D721Med (cell line): ENCODE measurements around the gene TFDP1.

Experiments used
- DNase-seq: peaks from one replicate; pipeline ENCODE4 v3.0.0; 2011; ENCODE audit warnings: low spot score; ENCODE audit not compliant: insufficient read length
- FAIRE-seq: peaks from 2 replicates; lab custom pipeline; 2011; peaks lifted over from hg19 to GRCh38; lab: Jason Lieb, UNC
- TF ChIP-seq, protein P1 (sequence below): IDR thresholded peaks from 2 replicates; pipeline ENCODE4 v1.5.1; 2012; ENCODE audit warnings: mild to moderate bottlenecking, control low read depth; ENCODE audit not compliant: insufficient read depth; ENCODE audit errors: missing control alignments

TFDP1 gene

DNA sequence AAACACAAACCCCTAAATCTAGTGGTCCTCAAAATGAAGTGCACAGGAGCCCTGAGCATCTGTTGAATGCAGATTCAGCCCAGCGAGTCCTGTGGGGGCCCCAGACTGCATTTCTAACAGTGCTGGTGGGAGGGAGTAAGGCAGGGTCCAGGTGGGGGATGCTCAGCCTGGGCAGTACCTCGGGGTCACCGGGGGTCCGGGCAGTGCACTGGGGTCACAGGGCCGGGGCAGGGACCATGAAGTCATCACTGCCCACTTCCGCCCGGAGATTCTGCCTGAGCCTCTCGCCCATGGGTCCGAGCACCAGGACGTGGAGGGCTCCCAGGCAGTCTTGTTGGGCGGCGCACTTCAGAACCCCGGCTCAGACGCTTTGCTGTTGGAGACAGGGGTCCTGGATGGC lies 74.3 kb downstream of the TFDP1 start:
- FAIRE-seq (no peak), DNase-seq (no peak)
- TF ChIP-seq, protein P1, sequence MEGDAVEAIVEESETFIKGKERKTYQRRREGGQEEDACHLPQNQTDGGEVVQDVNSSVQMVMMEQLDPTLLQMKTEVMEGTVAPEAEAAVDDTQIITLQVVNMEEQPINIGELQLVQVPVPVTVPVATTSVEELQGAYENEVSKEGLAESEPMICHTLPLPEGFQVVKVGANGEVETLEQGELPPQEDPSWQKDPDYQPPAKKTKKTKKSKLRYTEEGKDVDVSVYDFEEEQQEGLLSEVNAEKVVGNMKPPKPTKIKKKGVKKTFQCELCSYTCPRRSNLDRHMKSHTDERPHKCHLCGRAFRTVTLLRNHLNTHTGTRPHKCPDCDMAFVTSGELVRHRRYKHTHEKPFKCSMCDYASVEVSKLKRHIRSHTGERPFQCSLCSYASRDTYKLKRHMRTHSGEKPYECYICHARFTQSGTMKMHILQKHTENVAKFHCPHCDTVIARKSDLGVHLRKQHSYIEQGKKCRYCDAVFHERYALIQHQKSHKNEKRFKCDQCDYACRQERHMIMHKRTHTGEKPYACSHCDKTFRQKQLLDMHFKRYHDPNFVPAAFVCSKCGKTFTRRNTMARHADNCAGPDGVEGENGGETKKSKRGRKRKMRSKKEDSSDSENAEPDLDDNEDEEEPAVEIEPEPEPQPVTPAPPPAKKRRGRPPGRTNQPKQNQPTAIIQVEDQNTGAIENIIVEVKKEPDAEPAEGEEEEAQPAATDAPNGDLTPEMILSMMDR, result no peak

DNA sequence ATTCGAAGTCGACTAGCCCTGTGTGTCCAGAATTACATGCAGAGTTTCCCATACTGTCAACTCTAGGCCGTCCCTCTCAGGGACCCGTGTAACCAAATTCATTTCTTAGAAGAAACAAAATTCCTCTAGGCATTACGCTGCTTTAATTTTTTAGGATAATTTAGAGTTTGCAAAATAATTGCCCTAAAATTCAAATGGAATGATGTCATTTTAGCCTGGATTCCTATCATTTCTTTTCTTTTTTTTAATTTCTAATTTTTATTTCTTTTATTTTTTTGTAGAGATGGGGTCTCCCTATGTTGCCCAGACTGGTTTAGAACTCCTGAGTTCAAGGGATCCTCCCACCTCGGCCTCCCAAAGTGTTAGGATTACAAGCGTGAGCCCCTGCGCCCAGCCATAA lies 74.8 kb downstream of the TFDP1 start:
- DNase-seq, result no peak
- FAIRE-seq, result no peak
- TF ChIP-seq, protein P1, result no peak

DNA sequence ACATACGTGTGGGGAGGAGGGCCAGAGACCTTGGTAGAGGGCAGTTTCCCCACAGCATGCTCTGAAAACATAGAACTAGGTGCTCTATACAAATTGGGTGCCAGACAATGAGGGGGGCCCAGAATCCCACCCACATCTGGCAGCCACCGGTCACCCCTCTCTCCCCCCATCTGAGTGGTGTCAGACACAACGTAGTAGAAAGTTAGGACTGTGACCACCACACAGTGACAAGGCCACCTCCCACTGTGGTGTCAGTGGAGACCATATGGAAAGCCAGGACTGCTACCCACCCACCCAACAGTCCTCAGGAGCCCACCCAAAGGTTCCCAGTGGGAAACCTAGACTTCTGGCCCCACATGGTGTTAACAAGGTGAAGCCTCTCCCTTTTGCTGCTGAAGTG lies 75.5 kb downstream of the TFDP1 start:
- TF ChIP-seq, protein P1, result no peak
- FAIRE-seq (no peak), DNase-seq (no peak)

DNA sequence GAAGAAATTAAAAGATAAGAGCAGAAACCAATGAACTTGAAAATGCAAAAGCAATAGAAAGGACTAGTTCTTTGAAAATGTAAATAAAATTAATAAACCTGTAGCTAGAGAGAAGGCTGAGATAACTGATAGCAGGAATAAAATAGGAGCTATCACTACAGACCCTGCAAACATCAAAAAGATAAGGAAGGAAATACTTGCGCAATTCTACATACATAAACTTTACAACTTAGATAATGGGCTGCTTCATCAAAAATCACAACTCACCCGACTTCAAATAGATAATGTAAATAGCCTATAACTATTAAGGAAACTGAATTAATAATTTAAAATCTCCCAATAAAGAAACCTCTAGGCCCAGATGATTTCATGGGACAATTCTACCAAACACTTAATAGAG lies 77.0 kb downstream of the TFDP1 start:
- TF ChIP-seq, protein P1, result no peak
- DNase-seq, result no peak
- FAIRE-seq, result no peak

DNA sequence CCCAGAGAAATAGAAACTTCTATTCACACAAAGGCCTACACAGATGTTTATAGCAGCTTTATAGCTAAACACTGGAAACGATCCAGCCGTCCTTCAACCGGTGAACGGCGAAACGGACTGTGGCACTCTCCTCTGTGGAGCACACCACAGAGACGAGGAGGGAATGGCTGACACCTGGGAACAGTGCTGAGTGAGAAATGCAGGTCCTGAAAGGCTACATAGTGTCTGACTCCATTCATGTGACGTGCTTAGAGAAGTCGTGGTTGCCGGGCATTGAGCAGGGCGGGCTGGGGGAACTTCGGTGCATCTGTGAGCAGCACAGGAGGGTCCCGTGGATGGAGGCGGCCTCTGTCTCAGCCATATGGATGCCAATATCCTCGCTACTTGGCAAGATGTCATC lies 79.4 kb downstream of the TFDP1 start:
- FAIRE-seq, result no peak
- no peak for DNase-seq
- TF ChIP-seq, protein P1, result no peak

DNA sequence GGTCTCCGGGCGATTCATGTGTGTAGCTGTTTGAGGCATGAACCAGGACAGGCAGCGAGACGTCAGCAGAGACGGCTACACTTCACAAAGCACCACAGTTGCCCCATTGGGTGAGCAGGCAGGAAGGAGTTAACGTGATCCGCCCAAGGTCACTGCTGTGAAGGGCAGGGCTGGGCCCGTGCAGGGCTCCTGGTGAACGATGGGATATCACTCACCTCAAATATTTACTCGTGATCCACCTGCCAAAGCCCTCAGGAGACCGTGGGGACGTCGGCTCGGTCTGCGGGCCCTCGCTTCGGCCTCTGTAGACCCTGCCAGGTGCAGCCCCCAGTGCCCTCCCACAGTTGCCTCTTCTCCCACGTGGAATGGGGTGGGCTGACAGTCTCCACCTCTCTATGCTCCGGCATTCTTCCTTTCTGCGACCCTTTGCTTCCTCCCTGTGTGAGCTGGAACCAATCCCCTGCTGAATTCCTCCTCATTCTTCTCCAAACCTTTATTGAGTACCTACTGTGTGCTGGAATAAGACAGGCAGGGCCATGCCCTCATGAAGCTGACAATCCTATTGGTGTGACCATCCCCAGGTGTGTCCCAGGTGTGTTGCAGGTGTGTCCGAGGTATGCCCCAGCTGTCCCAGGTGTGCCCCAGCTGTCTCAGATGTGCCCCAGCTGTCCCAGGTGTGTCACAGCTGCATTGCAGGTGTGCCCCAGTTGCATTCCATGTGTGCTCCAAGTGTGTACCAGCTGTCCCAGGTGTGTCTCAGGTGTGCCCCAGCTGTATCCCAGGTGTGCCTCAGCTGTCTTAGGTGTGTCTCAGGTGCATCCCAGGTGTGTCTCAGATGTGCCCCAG lies 80.4 kb downstream of the TFDP1 start:
- DNase-seq (no peak), FAIRE-seq (no peak)
- TF ChIP-seq, protein P1, result no peak
